GOT3 (cell line): Measurements from ENCODE around the gene DUS1L.

ENCODE experiments used
- DNase-seq: peaks from one replicate; lab custom pipeline; 2025; ENCODE audit warnings: mixed read lengths; lab: John Stamatoyannopoulos, UW

The DUS1L gene

GRCh38 chr17:82065638-82066303 lies at the start of gene DUS1L:
TSS of gene DUS1L (minus strand) at chr17:82065804. CDS start at chr17:82065059, 745 bp downstream.
- DNase-seq: no peak

DNA sequence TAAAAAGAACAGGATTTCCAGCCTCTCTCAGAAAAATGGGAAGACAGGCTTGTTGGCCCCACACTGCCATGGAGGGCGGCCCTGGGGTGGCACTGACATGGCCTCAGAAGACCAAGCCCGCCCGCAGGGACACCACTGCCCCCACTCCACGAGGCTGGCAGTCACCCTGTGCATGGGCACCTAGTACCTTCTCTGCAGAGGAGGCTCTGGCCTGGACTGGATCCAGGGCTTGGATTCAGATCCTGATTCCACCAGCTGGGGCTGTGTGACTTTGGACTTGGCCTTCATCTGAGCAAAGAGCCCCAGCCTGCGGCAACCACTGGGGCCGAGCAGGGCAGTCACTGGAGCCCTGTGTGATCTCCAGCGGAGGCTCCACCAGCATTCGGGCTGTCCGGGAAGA lies 49.3 kb upstream of the DUS1L start:
- DNase-seq: no peak

GRCh38 chr17:82114447-82114846 lies 48.8 kb upstream of the DUS1L start:
- DNase-seq: no peak

GRCh38 chr17:82113941-82114340 lies 48.3 kb upstream of the DUS1L start:
- no peak for DNase-seq

DNA sequence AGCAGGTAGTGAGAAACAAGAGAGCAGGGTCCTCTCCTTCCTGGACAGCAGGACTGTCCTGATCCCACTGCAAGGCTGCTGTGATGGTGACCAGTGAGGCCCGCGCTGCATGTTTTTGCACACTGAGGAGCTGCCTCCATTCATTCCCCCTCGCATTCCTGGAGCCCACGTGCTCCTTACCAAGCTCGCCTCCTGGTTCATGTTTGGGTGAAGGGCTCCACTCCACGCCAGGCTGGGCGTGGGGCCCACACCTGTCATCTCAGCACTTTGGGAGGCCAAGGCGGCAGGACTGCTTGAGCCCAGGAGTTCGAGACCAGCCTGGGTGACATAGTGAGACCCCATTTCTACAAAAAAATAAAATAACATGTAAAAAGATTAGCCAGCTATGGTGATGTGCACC lies 47.8 kb upstream of the DUS1L start:
- no peak for DNase-seq

DNA sequence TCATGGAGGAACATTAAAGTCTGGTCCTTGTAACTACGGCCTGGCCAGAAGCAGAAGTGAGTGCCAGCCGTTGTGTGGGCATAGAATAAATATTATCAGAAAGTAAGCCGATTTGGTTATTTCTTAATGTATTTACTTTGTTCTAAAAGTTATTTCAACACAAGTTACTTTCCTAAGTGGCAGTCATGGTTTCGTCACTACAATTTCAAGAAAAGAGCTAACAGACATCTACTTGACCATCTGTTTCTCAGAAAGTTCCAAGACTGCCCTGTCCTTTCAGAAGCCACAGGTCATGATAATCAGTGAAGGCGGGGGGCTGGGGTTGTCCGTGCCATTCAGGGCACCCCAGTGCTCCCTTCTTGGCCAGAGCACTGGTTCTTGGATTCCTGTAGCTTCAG lies 47.3 kb upstream of the DUS1L start:
- no peak for DNase-seq

GRCh38 chr17:82112181-82112913 lies 46.7 kb upstream of the DUS1L start:
- DNase-seq: no peak

DNA sequence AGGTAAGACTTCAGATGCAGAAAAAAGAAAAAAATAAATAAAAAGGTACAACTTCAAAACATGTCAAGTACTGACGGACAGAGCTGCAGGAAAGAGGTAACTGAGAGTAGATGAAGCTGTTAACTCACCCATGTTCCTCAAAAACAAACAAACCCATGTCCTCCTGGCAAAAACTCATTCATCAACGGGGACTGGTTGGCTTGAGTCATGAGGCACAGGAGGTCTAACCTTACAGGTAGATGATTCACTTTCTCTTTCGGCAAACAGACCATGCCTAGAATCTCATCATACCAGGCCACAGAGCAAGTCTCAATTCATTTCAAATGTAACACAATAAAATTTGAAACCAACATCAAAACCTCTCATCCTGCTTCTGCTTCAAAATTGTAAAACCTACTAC lies 44.7 kb upstream of the DUS1L start:
- no peak for DNase-seq

- no peak for DNase-seq
Measured at GRCh38 chr17:82108961-82109475, 43.4 kb upstream of the DUS1L start.

DNA sequence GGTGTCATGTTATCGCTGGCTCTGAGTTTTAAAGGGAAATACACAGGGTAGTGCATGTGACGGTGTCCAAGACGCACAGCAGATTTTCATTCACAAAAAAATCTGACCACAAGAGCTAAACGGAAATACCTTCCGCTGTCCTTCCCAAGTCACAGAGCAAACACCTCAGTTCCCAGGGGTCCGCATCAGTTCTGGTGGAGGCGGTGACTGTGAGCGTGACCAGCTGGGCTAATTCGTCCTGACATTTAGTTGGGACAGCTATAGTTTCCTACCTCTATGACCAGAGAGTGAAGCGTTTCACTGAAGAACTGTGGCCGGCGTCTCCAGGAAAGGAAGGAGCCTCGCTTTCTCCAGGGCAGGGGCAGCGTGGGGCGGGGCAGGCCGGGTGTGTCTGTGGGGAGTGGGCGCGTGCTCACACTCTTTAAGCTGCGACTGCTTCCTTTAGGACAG lies 42.9 kb upstream of the DUS1L start:
- DNase-seq: no peak

DNA sequence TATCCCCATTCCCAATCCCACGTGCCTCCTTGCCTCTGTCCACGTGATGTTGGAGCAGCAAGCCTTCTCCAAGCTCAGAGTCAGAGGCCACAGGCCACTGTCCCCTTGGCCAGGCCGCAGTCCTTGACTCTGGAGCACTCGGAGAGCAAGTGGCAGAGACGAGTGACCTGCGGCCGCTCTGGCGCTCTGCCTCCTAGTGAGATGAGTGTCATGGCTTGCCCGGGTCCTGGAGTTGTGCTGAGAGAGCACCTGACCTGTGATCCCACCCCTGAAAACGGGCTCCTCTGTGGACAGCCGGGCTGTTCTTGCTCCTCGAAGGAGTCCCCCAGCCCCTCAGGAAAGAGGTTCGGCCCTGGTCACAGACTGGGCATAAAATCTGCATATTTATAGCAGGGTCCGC lies 42.4 kb upstream of the DUS1L start:
- DNase-seq: no peak

DNA sequence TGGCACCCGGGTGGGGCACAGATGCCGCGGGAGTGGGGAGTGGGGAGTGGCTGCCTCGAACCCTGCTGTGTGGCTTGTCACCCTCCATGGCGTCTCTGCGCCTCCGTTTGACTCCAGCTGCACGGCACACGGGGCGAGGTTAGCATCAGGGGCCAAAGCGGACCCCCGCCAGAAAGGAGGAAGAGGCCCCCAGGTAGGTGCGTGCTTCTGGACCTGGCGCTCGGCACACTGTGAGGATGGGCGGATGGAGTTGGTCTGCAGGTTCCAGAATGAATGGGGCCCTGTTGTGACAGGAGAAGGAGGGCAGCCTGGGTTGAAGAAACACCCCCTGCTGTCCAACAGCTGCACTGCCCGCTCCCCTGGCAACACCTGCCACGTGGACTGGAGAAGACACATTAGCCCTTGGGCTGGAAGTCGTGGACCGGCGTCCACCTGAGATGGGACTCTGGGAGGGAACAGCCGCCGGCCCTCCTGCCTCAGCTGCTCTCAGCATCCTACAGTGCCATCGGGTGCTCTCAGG lies 41.8 kb upstream of the DUS1L start:
- DNase-seq: no peak

GRCh38 chr17:82106688-82107305 lies 41.2 kb upstream of the DUS1L start:
- DNase-seq: no peak

GRCh38 chr17:82105882-82106687 lies 40.5 kb upstream of the DUS1L start:
- DNase-seq: no peak

- DNase-seq: no peak
Measured at GRCh38 chr17:82105417-82105881, 39.8 kb upstream of the DUS1L start.

GRCh38 chr17:82104797-82105416 lies 39.3 kb upstream of the DUS1L start:
- no peak for DNase-seq

DNA sequence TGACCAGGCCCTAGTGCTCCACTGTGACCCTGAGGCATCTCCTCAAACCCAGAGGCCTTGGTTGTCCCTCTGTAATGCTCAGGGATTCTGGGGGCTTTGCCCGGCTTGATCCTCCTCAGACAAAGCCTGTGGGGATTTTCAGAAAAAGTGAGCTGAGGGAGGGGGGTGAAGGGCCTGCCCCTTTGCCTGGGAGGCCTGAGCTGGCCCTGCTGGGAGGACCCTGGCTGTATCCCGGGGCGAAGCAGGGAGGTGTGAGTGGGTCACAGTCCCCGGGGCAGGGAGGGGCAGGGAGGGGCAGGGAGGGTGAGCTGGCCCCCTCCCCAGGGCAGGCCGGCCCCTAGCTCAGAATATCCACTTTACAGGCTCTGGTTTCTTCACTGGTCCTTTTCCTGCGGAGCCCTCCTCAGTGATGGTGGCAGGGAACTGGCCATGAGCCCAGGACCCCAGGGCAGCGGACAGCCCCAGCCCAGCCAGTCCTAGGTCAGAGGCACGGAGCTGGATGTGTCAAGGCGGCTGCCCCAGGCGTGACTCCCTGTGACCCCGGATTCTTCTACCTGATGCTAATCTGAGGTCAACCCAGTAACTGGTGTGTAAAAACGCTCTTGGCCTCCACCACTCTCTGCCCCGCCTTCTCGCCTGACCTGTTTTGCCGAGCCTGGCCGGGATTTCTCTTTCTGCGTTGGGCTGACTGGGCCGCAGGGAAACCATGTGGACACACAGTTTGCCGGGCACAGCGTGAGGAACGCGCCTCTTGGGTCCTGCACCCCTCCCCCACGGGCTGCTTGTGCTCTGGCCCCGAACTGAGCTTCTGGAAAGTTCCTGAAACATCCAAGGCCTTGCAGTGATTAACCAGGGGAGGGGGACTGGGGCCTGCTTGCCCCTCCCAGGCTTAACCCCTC lies 38.2 kb upstream of the DUS1L start:
- no peak for DNase-seq

DNA sequence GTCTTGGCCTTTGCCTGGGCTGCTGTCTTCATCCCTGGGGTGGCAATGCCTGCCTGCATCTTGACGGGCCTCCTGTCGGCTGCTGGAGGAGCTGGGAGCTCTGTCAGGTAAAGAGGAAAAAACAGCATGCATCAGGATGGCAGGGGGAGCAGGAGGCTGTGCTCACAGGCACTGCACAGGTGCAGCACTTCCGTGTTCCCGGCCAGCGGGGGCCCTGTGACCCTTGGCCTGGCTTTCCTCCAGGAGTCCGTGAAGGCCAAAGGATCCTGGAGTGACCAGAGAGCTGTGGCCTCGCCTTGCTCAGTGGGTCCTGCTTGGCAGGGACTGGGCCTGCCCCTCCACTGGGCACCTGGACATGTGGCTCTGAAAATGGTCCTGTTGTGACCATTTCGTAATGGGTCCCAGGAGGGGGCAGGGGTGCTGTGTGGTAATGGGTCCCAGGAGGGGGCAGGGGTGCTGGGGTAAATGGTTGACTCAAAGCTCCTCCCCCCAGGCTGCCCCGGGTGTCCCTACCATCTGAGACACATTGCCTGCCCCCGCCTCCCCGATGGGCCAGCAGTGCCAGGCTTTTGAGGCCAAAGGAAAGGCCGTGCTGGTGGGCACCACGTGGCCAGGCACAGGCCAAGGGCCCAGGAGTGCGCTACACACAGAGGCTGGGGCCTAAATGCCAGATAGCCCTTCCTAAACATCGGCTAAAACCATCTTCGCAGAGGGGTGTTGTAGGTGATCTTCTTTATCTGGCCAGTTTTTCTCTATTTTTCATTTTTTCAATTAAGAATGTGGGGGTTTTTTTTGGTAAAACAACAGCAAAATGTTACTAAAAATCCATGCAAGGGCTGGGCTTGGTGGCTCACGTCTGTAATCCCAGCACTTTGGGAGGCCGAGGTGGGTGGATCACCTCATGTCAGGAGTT lies 36.4 kb upstream of the DUS1L start:
- no peak for DNase-seq

- no peak for DNase-seq
Measured at GRCh38 chr17:82101301-82101715, 35.7 kb upstream of the DUS1L start.
